GM12864 (cell line): ENCODE results near the gene MYOCD.

ENCODE experiments used
- DNase-seq: peaks from one replicate; pipeline ENCODE4 v3.0.0-alpha.2; 2011; ENCODE audit warnings: low read depth
- H3K4me3 ChIP-seq: 2 replicates; pipeline ENCODE4 v1.5.1; 2011; ENCODE audit warnings: mild to moderate bottlenecking, low read depth, low read length, control low read depth
- CTCF ChIP-seq: IDR thresholded peaks from 2 replicates; pipeline ENCODE4 v1.5.1; 2011; ENCODE audit warnings: low read depth, mild to moderate bottlenecking, moderate library complexity, low read length, control low read depth, inconsistent platforms; ENCODE audit errors: missing control alignments

Gene MYOCD

GRCh38 chr17:12665263-12666210, at the start of gene MYOCD:
MYOCD (plus strand) TSS chr17:12665890; CDS start chr17:12666189, 299 bp downstream.
- peak within 1 kb of the TSS; percentile 28 for H3K4me3 ChIP-seq
- TF ChIP-seq CTCF, result no peak
- DNase-seq, result no peak

GRCh38 chr17:12616161-12616560, 49.5 kb upstream of the MYOCD start:
- no peak overlapping the region for H3K4me3 ChIP-seq
- no peak for DNase-seq
- TF ChIP-seq CTCF, result no peak

- no peak for TF ChIP-seq CTCF
- DNase-seq, result no peak
Measured at GRCh38 chr17:12618557-12618956, 47.1 kb upstream of the MYOCD start.

GRCh38 chr17:12619459-12620199, 46.1 kb upstream of the MYOCD start:
- H3K4me3 ChIP-seq, result no peak overlapping the region
- TF ChIP-seq CTCF, result no peak

More at GRCh38 chr17:12618557-12618956, 47.1 kb upstream of the MYOCD start:
- H3K4me3 ChIP-seq, result no peak overlapping the region

GRCh38 chr17:12620200-12620720, 45.4 kb upstream of the MYOCD start:
- no peak for TF ChIP-seq CTCF
- no peak overlapping the region for H3K4me3 ChIP-seq

More at GRCh38 chr17:12619459-12620199, 46.1 kb upstream of the MYOCD start:
- no peak for DNase-seq

GRCh38 chr17:12622726-12623125, 43.0 kb upstream of the MYOCD start:
- H3K4me3 ChIP-seq, result no peak overlapping the region
- TF ChIP-seq CTCF, result no peak
- DNase-seq, result no peak

More at GRCh38 chr17:12620200-12620720, 45.4 kb upstream of the MYOCD start:
- no peak for DNase-seq
